Esophagus squamous epithelium (tissue), 5 donors: ENCODE data around the gene CDH16. TPM values are rescaled to one million over a fixed set of nuclear protein-coding genes. Genes with fewer than 3 reads are reported as not detected.
A peak's percentile ranks its signal among the peaks of the same experiment; 100 is the strongest.

Experiments
- DNase-seq: peaks from one replicate; lab custom pipeline; 2025; lab: John Stamatoyannopoulos, UW
- H3K27ac ChIP-seq, 4 donors: fragments of 200-600 bp; sonication (generic); one replicate each; pipeline ENCODE4 v1.5.1; 2016 to 2019; ENCODE audit warnings: mild to moderate bottlenecking in 1 of 4
- H3K27me3 ChIP-seq, 4 donors: fragments of 200-600 bp; sonication (generic); 1 replicate in 3 of 4; 2 replicates in 1 of 4; pipeline versions ENCODE4 v1.5.1 to v1.6.0; 2017 to 2021; ENCODE audit warnings: antibody characterized with exemption in 1 of 4
- H3K36me3 ChIP-seq, 3 donors: fragments of 200-600 bp; sonication (generic); one replicate each; pipeline ENCODE4 v1.5.1; 2016 to 2019
- H3K4me1 ChIP-seq, 3 donors: fragments of 200-600 bp; sonication (generic); one replicate each; pipeline ENCODE4 v1.5.1; 2017 to 2019
- H3K4me3 ChIP-seq, 4 donors: fragments of 200-600 bp; sonication (generic); 1 replicate in 3 of 4; 2 replicates in 1 of 4; pipeline ENCODE4 v1.5.1; 2016 to 2019; ENCODE audit warnings: mild to moderate bottlenecking in 2 of 4, moderate library complexity in 1 of 4
- H3K9me3 ChIP-seq, 3 donors: fragments of 200-600 bp; sonication (generic); one replicate each; pipeline ENCODE4 v1.5.1; 2016 to 2019
- POLR2A ChIP-seq, 4 donors: fragments of 450-650 bp; IDR thresholded peaks; one replicate each; pipeline ENCODE4 v1.6.1; 2017; ENCODE audit warnings: antibody characterized with exemption in 4 of 4, mild to moderate bottlenecking in 4 of 4, moderate library complexity in 3 of 4
- WGBS, 2 donors: methylation state at CpG; one replicate each; pipeline ENCODE4 v1.1.5; 2018; 5-methylcytosine and 5-hydroxymethylcytosine counted together
- intact Hi-C: fragments of 100-400 bp; cut with DNase I; formaldehyde crosslinking; loops from one replicate; pipeline ENCODE4 v1.15.0; 2022
- total RNA-seq, 4 donors: library from RNA; depleted of rRNA; stranded (reverse); fragments of >200 nt; gene quantifications; one replicate each; pipeline ENCODE4 v1.1.0, GENCODE V29; 2016
- TF ChIP-seq, protein P1 (sequence below), 6 experiments: fragments of 450-650 bp in 4 of 6; fragments of 200-600 bp in 2 of 6; sonication (generic) in 2 of 6; IDR thresholded peaks; one replicate each; pipeline ENCODE4 v1.5.1; 2016 to 2019; ENCODE audit warnings: antibody characterized with exemption in 6 of 6, mild to moderate bottlenecking in 4 of 6, moderate library complexity in 4 of 6
- donor health status: DM: yes; HTN: yes; CAD: no.

CDH16 gene
- total RNA-seq, 4 donors from 2014 or later = 1.9 to 6.3 (median 4.1) TPM

DNA sequence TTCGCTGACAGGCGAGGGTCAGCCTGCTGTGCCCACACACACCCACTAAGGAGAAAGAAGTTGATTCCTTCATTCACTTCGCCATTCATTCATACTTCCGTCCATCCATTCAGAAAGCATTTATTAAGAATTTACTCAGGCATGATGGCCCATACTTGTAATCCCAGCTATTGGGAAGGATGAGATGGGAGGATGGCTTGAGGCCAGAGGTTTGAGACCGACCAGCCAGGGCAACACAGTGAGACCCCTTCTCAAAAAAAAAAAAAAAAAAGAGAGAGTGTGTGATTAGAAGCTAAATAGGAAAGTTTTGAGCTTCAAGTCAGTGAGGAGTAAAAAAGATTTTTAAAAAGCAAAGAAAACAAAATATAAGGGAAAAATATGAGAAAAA, 25.4 kb upstream of the CDH16 start:
- Histone ChIP-seq H3K27ac (peak overlapping the region in 1 of 4 donors; percentile 6), H3K36me3 (peaks cover 39 to 57% (median 50%) of the 10 kb centered on the region in 3 donors), H3K4me3 (no peak overlapping the region), H3K4me1 (peaks cover 10 to 27% (median 14%) of the 10 kb centered on the region in 3 donors), H3K27me3 (peaks cover 0 to 2% (median 0%) of the 10 kb centered on the region in 4 donors), H3K9me3 (no peaks in the 10 kb centered on the region)
- no peak for DNase-seq
- TF ChIP-seq, protein P1, sequence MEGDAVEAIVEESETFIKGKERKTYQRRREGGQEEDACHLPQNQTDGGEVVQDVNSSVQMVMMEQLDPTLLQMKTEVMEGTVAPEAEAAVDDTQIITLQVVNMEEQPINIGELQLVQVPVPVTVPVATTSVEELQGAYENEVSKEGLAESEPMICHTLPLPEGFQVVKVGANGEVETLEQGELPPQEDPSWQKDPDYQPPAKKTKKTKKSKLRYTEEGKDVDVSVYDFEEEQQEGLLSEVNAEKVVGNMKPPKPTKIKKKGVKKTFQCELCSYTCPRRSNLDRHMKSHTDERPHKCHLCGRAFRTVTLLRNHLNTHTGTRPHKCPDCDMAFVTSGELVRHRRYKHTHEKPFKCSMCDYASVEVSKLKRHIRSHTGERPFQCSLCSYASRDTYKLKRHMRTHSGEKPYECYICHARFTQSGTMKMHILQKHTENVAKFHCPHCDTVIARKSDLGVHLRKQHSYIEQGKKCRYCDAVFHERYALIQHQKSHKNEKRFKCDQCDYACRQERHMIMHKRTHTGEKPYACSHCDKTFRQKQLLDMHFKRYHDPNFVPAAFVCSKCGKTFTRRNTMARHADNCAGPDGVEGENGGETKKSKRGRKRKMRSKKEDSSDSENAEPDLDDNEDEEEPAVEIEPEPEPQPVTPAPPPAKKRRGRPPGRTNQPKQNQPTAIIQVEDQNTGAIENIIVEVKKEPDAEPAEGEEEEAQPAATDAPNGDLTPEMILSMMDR (IDR thresholded peaks at IDR 0.05) = no peak
- TF ChIP-seq POLR2A (IDR thresholded peaks at IDR 0.05) = no peak
- intact Hi-C loops = no loop called here
- WGBS, 2 donors = 59 to 72% methylated on average over 4 of the region's 5 CpGs

DNA sequence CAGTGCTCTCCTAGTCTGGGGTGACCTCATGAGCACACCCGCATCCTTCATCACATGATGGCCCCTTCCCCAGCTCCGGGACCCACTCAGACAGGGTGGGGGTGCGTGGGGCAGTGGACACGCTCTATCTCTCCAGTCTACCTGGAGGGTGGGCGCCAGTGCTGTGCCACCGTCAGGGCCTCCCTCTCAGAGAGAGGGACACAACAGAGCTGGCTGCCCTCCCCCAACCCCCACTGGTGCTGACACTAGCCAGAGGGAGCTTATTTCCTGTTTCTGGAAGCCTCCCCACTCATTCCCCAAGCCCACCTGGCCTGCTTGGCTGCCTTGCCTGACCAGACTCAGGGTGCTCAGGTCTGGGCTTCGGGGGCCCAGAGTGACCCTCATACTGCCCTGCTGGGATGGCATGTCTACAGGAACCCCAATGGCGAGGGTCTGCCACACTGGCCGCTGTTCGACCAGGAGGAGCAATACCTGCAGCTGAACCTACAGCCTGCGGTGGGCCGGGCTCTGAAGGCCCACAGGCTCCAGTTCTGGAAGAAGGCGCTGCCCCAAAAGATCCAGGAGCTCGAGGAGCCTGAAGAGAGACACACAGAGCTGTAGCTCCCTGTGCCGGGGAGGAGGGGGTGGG, 24.9 kb upstream of the CDH16 start:
- H3K27me3 ChIP-seq = no peaks in the 10 kb centered on the region
- no peaks in the 10 kb centered on the region for H3K9me3 ChIP-seq
- H3K27ac ChIP-seq = no peak overlapping the region
- TF ChIP-seq POLR2A (IDR thresholded peaks at IDR 0.05) = no peak
- TF ChIP-seq, protein P1 (IDR thresholded peaks at IDR 0.05) = no peak
- peaks cover 39 to 62% (median 55%) of the 10 kb centered on the region in 3 donors for H3K36me3 ChIP-seq
- intact Hi-C loops = no loop called here
- H3K4me3 ChIP-seq = no peak overlapping the region
- H3K4me1 ChIP-seq = peaks cover 5 to 27% (median 9%) of the 10 kb centered on the region in 3 donors
- no peak for DNase-seq
- WGBS, 2 donors = 83 to 85% methylated on average over 1 to 5 of the region's 15 CpGs

DNA sequence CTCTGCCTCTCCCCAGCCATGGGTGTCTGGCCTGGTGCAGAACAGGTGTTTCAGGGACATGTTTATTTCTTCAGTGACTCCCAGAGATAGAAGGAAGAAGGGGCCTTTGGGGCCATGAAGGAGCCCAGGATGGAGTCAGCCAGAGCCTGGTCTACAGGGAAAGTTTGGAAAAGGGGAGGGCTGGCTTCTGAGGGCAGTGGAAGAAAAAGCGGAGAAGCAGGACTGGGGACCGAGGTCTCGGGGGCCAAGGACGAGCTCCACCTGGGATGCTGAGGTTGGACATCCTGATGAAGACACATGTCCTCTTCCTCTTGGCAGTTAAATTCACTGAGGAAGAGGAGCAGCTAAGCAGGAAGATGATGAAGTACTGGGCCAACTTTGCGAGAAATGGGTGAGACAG, 24.3 kb upstream of the CDH16 start:
- no peak overlapping the region for H3K4me3 ChIP-seq
- peaks cover 39 to 68% (median 59%) of the 10 kb centered on the region in 3 donors for H3K36me3 ChIP-seq
- H3K27ac ChIP-seq = no peak overlapping the region
- 90 to 92% methylated on average over 5 of the region's 5 CpGs for WGBS, 2 donors
- DNase-seq = no peak
- intact Hi-C loops = no loop called here
- no peaks in the 10 kb centered on the region for H3K9me3 ChIP-seq
- peaks cover 2 to 27% (median 5%) of the 10 kb centered on the region in 3 donors for H3K4me1 ChIP-seq
- no peaks in the 10 kb centered on the region for H3K27me3 ChIP-seq
- TF ChIP-seq, protein P1 (IDR thresholded peaks at IDR 0.05) = no peak
- no peak for TF ChIP-seq POLR2A (IDR thresholded peaks at IDR 0.05)

DNA sequence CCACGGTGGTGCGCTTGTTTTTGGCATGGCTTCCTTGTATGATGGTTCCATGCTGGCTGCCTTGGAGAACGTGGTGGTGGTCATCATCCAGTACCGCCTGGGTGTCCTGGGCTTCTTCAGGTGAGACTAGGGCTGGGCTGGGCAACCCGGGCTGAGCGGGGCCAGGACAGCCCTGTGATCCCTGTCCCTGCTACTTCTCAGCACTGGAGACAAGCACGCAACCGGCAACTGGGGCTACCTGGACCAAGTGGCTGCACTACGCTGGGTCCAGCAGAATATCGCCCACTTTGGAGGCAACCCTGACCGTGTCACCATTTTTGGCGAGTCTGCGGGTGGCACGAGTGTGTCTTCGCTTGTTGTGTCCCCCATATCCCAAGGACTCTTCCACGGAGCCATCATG, 21.6 kb upstream of the CDH16 start:
- intact Hi-C loops = no loop called here
- WGBS, 2 donors = 98 to 100% methylated on average over 1 to 9 of the region's 16 CpGs

DNA sequence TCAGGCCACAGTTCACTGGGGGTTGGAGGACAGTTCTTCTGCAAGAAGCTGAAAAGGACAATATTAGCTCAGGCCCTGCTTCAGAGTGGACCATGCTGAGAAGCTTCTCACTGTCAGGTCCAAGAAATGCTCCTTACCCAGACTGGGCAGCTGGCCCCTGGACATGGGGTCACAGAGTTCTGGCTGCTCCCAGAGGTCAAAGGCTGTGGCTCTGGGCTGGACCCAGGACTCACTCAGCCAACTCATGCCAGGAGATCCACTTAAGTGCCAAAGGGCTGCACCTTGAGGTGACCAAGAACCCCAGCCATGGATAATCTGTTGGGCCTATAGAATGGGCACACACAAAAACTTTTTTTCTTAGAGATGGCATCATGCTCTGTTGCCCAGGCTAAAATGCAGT, 20.7 kb upstream of the CDH16 start:
- DNase-seq = no peak
- no peak for TF ChIP-seq POLR2A (IDR thresholded peaks at IDR 0.05)
- TF ChIP-seq, protein P1 (IDR thresholded peaks at IDR 0.05) = no peak
- Histone ChIP-seq H3K36me3 (peaks cover 39 to 75% (median 64%) of the 10 kb centered on the region in 3 donors), H3K4me3 (no peak overlapping the region), H3K27me3 (no peaks in the 10 kb centered on the region), H3K27ac (no peak overlapping the region), H3K9me3 (no peaks in the 10 kb centered on the region), H3K4me1 (peaks cover 21 to 42% (median 23%) of the 10 kb centered on the region in 3 donors)
- intact Hi-C loops = no loop called here

More for the DNA sequence above, 21.6 kb upstream of the CDH16 start:
- H3K9me3 ChIP-seq = no peaks in the 10 kb centered on the region
- H3K36me3 ChIP-seq = peaks cover 39 to 79% (median 64%) of the 10 kb centered on the region in 3 donors
- H3K27ac ChIP-seq = no peak overlapping the region
- DNase-seq = no peak
- H3K27me3 ChIP-seq = no peaks in the 10 kb centered on the region
- TF ChIP-seq, protein P1 (IDR thresholded peaks at IDR 0.05) = no peak
- no peak for TF ChIP-seq POLR2A (IDR thresholded peaks at IDR 0.05)
- H3K4me1 ChIP-seq = peaks cover 20 to 39% (median 22%) of the 10 kb centered on the region in 3 donors
- no peak overlapping the region for H3K4me3 ChIP-seq
